Measurements from ENCODE around the gene BCR.

The BCR gene

DNA sequence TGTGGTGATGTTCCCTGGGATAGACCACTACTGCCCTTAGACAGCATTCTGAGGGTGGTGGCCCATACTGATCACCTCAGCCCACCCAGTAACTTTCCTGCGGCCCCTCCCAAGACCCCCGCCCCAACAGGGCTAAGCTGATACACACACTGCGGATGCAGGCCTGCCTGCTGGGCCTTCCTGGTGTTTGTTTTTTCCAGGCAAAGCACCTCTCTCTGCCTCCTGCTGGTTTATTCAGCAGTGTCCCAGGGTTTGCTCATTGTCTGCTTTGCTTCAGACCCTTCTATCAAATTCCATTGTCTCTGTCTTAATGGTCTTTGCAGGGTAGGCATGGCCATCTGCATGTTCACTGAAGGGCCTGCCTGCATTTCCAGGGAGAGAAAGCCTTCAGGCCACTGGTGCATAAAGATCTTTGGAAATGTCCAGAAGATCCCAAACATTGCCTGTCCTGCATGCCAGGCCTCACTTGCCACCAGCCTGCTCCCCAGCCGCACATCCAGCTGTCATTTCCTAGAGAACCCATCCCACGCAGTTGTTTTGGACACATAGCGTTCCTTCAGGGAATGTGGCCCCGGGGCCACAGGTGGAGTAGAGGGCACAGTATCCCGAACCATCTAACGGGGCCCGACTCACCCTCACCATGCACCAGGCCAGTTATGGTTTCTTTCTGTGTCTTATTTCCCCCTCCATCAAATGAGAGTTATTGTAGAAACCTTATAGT, 50.2 kb downstream of the BCR start:
- DNase-seq (ENCODE audit: low read depth, low spot score): peak; percentile 82

GRCh38 chr22:23231471-23232093, 51.3 kb downstream of the BCR start:
- DNase-seq (ENCODE audit: low read depth, low spot score): no peak

GRCh38 chr22:23232094-23232905, 52.0 kb downstream of the BCR start:
- no peak for DNase-seq (ENCODE audit: low read depth, low spot score)

DNA sequence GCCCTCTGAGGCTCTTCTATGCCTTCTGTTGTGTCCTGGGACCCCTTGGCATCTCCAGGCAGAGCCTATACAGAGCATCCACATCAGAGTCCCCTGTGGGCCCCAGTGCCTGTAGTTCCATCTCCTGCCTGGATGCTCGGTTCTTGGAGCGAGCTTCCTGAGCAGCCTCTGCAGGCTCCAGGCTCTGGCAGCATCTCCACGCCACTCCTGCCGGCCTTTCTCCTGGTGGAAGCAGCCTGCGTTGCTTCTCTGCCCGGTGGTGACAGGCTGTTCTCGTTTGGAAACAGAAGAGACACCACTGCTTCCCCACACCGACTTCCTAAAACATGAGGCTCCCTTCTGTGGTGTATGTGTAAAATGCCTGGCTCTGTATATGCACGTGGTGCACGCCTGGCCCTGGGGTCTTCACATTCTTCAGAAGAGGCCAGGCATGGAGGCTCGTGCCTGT, 52.8 kb downstream of the BCR start:
- no peak for DNase-seq (ENCODE audit: low read depth, low spot score)

- DNase-seq (ENCODE audit: low read depth, low spot score): no peak
These were observed 53.6 kb downstream of the BCR start for GRCh38 chr22:23233752-23234408.

- DNase-seq (ENCODE audit: low read depth, low spot score): no peak
These were observed 54.3 kb downstream of the BCR start for GRCh38 chr22:23234409-23235161.

DNA sequence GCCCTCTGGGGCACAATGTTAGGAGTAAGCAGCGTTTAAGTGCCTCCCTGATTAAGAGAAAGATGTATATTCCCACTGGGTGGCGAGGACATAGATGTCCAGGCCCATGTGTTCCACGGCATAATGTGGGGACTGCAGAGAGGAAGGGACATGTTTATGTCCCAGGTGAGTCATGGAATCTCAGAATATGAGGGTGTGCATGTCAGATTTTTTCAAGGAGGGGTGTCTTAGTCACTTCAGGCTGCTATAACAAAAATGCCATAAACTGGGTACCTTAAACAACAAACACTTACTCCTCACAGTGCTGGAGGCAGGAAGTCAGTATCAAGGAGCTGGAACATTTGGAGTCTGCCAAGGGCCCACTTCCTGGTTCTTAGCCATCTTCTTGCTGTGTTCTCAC, 55.1 kb downstream of the BCR start:
- DNase-seq (ENCODE audit: low read depth, low spot score): no peak

DNA sequence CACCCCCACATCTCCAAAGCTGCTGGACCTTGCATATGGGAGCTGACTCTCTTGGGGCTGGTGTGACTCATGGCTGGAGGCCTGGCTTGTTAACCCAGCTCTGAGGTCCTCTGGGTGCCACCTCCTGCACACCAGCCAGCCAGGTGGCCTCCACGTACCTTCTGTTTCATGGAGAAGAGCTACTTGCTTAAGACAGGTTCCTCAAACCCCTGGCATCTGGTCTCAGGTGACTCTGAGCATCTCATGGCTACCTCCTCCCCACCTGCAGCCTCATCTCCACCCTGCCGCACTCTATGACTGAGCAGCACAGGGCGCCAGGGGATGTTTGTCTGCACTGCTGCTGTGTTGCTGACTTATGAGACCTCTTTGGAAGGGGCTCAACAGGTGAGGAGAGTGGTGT, 55.7 kb downstream of the BCR start:
- no peak for DNase-seq (ENCODE audit: low read depth, low spot score)

DNA sequence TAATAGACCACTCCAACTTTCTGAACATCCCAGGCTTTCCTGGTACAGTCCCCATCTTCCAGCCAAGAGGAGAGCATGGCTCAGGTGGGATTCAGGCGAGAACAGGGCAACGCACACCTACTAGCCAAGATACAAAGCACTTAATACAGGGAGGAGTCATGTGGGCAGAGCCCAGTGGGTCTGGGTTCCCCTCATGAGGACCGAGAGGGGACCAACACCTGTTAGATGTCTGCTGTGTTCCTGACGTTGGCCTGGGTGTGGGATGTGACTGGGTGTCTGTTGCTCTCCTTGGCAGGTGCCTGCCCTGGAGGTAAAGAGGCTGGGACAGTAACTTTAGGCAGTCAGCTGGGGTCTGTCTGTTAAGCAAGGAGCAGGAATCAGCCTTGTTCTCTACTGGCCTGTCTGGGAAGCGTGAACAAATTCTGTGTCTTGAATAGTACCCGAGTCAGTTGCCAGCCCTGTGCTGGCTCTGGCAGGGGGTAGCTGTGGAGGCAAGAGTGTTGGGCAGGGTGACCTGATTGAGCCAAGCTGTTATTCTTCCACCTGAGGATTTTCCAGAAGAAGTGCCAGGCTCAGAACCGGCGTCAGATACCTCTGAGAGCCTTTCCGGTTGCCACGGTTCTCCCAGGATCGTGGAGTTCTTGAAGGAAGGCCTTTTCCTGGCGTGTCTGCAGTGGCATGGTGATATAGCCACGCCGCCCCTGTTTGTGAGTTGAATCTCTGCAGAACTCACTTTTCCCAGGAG, 56.3 kb downstream of the BCR start:
- no peak for DNase-seq (ENCODE audit: low read depth, low spot score)

- peak; percentile 65 for DNase-seq (ENCODE audit: low read depth, low spot score)
These were observed 57.0 kb downstream of the BCR start for GRCh38 chr22:23237201-23237798.

GRCh38 chr22:23237841-23238240, 57.5 kb downstream of the BCR start:
- no peak for DNase-seq (ENCODE audit: low read depth, low spot score)

DNA sequence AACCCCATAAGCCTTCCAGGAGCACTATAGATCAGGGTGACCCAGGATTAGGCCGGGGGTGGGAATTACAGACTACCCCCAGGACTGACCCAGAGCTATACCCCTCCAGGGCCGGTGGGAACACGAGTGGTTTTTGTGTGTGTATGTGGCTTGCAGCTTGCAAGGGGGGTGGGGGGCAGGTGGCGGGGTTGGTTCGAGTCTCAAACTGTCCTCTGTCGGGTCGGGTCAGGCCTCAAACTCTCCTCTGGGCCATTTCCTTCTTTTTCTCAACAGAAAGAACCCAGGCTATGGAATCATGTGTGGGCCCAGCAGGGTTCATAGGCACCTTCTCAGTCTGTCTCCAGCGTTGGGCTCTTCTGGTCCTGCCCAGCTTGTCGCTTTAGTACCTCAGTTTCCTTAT, 58.4 kb downstream of the BCR start:
- no peak for DNase-seq (ENCODE audit: low read depth, low spot score)

DNA sequence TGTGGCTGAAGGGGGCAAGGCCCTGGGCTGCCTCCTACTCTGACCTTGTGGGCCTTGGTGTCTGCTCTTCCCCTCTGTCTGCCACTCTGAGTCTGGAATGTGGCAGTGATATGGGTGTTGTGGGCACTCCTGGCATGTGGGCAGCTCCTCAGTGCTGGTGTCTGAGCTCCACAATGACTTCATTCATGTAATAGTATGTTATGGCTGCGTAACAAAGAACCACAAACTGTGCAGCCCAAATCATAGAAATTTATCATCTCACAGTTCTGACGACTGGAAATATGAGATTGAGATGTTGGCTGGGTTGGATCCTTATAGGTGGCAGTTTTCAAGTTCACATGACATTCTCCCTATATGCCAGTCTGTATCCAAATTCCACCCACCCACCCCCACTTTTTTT, 59.1 kb downstream of the BCR start:
- DNase-seq (ENCODE audit: low read depth, low spot score): no peak

GRCh38 chr22:23240639-23241389, 60.5 kb downstream of the BCR start:
- peak; percentile 76 for DNase-seq (ENCODE audit: low read depth, low spot score)

DNA sequence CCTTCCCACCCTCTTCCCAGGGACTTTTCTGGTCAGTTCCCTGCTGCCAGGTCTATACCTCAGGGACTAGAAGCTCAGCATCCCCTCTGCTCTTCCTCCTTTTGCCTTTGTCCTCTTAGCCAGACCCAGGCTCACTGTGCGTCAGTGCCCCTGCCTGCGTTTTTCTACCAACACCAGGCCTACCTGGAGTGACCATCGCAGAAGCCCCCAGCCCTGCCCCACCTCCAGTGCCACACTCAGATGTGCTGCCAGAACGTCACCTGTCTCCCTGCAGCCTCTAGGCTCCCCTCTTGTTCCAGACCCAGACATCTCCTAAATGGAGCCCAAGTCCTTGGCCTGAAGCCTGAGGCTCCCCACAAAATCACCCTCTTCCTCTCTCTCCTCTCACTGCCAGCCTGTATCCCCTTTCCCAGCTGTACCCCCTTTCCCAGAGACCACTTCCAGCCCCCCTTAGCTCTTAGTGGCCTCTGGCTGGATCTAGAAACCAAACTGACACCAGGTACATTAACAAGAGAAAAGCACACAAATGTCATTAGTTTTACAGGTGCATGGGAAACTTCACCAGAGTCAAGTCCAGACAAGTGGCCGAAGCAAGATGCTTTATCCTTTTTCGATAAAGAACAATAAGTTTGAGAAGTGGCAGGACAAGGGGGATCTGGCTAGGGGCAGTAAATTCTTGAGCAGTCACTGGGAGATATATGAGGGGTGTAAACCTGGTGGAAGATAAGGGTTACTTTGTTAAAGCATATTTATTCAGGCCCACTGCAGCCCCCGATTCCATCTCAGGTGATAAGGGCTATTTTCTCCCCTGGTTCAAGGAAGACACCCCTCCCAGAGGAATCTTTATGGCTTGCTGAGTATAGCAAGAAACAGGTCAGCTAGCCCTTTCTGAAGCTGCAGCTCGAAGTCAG, 61.5 kb downstream of the BCR start:
- no peak for DNase-seq (ENCODE audit: low read depth, low spot score)

DNA sequence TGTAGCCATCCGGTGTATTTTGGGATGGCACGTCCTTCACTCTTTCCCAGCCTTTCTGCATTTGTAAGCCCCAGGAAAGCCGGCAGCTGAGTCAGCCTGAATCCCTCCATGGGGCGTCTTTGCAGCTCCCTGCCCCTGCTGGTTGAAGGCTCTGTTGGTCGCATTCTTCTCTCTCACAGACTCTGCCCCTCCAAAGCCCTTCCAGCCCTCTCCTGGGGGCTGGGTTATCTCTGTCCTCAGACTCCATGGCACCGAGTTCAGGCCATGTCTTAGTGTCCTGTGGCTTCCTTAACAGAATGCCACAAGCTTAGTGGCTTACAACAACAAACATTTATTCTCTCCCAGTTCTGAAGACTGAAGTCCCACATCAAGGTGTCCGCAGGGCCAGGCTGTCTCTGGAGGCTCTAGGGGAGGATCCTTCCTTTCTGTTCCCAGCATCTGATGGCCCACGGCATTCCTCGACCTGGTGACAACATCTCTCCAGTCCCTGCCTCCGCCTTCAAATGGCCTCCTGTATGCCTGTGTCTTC, 62.2 kb downstream of the BCR start:
- peak; percentile 96 for DNase-seq (ENCODE audit: low read depth, low spot score)

DNA sequence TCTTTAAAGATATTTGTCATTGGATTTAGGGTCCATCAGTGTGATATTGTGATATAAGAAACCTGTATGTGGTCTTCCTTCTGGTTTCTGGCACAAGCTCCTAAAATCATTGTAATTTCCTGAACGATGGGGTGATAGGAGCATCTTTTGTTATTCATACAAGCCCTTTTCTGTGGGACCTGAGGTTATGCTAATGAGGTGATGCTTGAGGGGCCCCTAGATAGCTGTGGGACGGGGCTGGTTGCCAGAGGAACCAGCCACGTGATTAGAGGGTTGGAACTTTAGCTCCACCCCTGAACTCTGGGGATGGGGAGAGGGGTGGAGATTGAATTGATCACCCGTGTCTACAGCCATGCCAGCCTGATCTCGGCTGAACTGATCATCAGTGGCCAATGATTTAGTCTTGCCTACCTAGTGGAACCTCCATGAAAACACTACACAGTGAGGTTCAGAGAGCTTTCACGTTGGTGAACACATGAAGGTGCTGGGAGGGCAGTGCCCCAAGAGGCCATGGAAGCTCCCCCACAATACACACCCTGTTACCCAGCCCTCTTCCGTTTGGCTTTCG, 62.8 kb downstream of the BCR start:
- DNase-seq (ENCODE audit: low read depth, low spot score): peak; percentile 86
